IPS-15b (cell line): ENCODE measurements around the gene RELT.

Experiments
- H3K27me3 ChIP-seq: one replicate; pipeline ENCODE4 v1.6.1; 2013; ENCODE audit warnings: low read length; ENCODE audit not compliant: control insufficient read depth, insufficient read depth
- H3K36me3 ChIP-seq: one replicate; pipeline ENCODE4 v1.6.1; 2013; ENCODE audit warnings: low read length; ENCODE audit not compliant: control insufficient read depth, insufficient read depth
- H3K4me1 ChIP-seq: one replicate; pipeline ENCODE4 v1.6.1; 2013; ENCODE audit warnings: mild to moderate bottlenecking, low read length; ENCODE audit not compliant: control insufficient read depth, insufficient read depth
- H3K4me3 ChIP-seq: one replicate; pipeline ENCODE4 v1.5.1; 2013; ENCODE audit warnings: low read depth, low read length
- H3K9ac ChIP-seq: one replicate; pipeline ENCODE4 v1.6.1; 2013; ENCODE audit warnings: low read depth, mild to moderate bottlenecking, low read length
- H3K9me3 ChIP-seq: one replicate; pipeline ENCODE4 v1.6.1; 2013; ENCODE audit warnings: mild to moderate bottlenecking, low read length; ENCODE audit not compliant: control insufficient read depth, insufficient read depth

RELT gene

DNA sequence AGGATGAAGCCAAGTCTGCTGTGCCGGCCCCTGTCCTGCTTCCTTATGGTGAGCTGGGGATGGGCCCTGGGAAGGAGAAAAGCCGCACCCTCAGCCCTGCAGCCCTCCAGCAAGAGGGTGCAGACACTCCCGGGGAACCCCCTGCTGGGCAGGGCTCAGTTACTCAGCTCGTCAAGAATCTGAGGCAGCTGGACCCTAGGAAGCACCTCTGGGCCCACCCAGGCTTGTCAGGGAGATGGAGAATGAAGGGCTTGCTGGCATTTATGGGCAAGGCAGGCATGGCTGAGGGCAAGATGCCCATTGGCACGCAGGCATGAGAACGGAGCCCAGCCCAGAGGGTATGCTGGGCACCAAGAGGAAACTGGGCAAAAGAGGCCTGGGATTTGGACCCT, 12.9 kb downstream of the RELT start:
- Histone ChIP-seq H3K36me3 (peaks cover 6% of the 10 kb centered on the region), H3K27me3 (no peaks in the 10 kb centered on the region), H3K4me1 (no peaks in the 10 kb centered on the region), H3K9me3 (no peaks in the 10 kb centered on the region), H3K9ac (no peak overlapping the region), H3K4me3 (no peak overlapping the region)

GRCh38 chr11:73389916-73390315, 13.7 kb downstream of the RELT start:
- Histone ChIP-seq H3K27me3 (no peaks in the 10 kb centered on the region), H3K36me3 (peaks cover 11% of the 10 kb centered on the region), H3K4me1 (no peaks in the 10 kb centered on the region), H3K9ac (no peak overlapping the region), H3K9me3 (no peaks in the 10 kb centered on the region), H3K4me3 (no peak overlapping the region)

GRCh38 chr11:73390601-73391565, 14.7 kb downstream of the RELT start:
- H3K9ac ChIP-seq: no peak overlapping the region

DNA sequence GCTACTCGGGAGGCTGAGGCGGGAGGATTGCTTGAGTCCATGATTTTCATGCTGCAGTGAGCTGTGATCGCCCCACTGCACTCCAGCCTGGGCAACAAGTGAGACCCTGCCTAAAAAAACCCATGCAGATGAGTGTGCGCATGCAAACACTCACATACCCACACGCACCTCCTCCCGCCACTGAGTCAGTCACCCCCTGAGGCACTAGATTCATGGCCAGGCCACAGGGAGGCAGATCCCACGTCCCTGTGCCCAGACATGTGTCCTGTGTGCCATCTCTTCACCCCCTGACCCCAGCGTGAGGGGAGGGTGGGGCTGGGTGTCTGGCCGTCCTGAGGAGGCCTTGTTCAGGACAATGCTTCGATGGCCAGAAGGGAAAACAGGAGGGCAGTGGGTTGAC, 15.5 kb downstream of the RELT start:
- H3K27me3 ChIP-seq: no peaks in the 10 kb centered on the region
- H3K36me3 ChIP-seq: peaks cover 22% of the 10 kb centered on the region
- H3K9me3 ChIP-seq: no peaks in the 10 kb centered on the region
- no peak overlapping the region for H3K9ac ChIP-seq
- no peak overlapping the region for H3K4me3 ChIP-seq
- H3K4me1 ChIP-seq: no peaks in the 10 kb centered on the region

More at GRCh38 chr11:73390601-73391565, 14.7 kb downstream of the RELT start:
- Histone ChIP-seq H3K4me1 (no peaks in the 10 kb centered on the region), H3K27me3 (no peaks in the 10 kb centered on the region), H3K9me3 (no peaks in the 10 kb centered on the region), H3K36me3 (peaks cover 20% of the 10 kb centered on the region), H3K4me3 (no peak overlapping the region)

DNA sequence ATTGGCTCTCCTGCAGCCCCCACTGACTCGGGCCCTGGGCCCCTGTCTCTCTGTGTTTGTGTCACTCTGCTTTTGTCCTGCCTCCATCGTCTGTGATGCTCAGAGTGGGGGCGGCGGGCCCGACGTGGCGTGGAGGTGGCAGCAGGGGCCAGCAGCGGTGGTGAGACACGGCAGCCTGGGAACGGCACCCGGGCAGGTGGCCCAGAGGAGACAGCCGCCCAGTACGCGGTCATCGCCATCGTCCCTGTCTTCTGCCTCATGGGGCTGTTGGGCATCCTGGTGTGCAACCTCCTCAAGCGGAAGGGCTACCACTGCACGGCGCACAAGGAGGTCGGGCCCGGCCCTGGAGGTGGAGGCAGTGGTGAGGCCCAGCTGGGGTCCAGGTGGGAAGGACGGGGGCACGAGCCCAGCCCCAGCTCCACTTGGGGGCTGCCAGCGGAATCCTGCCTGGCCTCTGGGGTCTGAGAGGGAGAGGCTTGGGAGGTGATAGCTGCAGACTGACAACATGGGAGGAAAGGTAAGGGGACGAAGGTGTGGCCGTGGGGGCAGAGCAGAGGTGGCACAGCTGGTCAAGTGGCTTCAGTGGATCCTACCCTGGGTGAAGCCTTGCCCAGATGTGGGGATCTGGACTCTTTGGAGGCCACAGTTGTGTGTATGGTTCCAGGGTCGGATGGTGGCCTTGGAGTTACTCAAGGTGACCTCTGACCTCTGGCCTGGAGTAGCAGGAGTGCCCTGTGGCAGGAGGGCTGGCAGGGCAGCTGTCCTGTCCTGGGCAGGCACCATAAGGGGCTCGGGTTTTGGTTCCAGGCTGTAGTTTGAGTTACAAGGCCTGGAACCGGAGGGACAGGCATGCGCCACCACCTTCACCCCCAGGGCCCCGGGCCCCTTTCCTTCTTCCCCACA, 16.2 kb downstream of the RELT start:
- no peaks in the 10 kb centered on the region for H3K27me3 ChIP-seq
- no peaks in the 10 kb centered on the region for H3K4me1 ChIP-seq
- H3K36me3 ChIP-seq: peaks cover 22% of the 10 kb centered on the region
- no peak overlapping the region for H3K9ac ChIP-seq
- no peaks in the 10 kb centered on the region for H3K9me3 ChIP-seq
- no peak overlapping the region for H3K4me3 ChIP-seq

DNA sequence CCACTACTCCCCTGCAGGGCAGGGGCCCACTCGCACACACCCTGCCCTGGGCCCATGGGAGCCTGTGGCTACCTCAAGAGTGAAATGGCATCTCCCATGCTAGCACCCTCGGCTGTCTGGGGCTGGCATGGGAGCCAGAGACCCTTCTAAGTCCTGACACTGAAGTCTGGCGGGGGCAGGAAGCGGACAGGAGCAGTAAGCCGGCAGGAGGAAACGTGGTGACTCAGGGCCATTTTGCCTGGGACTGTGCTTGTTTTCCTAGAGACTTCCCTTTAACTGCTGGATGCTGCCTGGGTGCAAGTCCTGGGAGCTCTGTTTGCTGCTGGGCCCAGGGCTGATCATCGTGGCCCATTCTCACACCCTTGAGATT, 16.8 kb downstream of the RELT start:
- no peak overlapping the region for H3K9ac ChIP-seq
- H3K9me3 ChIP-seq: no peaks in the 10 kb centered on the region
- H3K27me3 ChIP-seq: no peaks in the 10 kb centered on the region
- no peaks in the 10 kb centered on the region for H3K4me1 ChIP-seq
- H3K4me3 ChIP-seq: no peak overlapping the region
- peaks cover 22% of the 10 kb centered on the region for H3K36me3 ChIP-seq

DNA sequence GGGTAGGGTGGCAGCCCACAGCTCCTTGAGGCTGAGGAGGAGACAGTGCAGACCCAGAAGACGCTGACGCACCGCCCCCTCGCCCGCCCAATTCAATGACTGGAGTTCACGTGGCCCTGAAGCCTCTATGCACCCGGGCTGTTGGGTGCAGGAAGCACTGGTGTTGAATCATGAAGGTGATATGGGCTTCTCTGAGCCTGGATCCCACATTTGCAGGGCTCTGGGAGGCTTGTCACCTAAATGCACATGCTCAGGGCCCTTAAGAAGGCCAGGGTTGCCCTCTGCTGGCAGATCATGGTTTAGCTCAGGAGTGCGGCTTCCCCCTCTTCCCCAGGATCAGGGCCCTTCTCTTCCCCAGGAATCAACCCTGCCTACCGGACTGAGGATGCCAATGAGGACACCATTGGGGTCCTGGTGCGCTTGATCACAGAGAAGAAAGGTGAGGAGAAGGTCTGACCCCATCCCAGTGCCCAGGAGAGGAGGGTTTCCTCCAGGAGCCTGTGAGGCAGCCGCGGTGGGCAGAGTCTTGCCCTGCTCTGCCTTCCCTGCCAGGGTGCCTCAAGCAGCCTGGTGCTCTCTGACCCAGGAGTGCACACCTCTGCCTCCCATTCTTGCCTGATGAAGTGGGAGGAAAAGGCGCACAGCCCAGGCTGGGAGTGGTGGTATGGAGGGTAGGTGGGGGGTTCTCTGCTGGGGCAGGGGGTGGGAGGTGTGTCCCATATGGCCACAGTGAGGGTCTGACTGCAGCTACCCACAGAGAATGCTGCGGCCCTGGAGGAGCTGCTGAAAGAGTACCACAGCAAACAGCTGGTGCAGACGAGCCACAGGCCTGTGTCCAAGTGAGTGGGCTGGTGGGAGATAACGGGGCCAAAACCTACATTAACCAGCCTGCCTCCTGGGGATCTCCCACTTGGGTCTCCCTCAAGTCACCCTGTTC, 17.5 kb downstream of the RELT start:
- Histone ChIP-seq H3K36me3 (peaks cover 22% of the 10 kb centered on the region), H3K4me1 (no peaks in the 10 kb centered on the region), H3K9ac (no peak overlapping the region), H3K9me3 (no peaks in the 10 kb centered on the region), H3K27me3 (no peaks in the 10 kb centered on the region), H3K4me3 (no peak overlapping the region)

GRCh38 chr11:73394416-73395296, 18.5 kb downstream of the RELT start:
- Histone ChIP-seq H3K36me3 (peaks cover 22% of the 10 kb centered on the region), H3K27me3 (no peaks in the 10 kb centered on the region), H3K4me1 (no peaks in the 10 kb centered on the region), H3K9me3 (no peaks in the 10 kb centered on the region), H3K9ac (no peak overlapping the region), H3K4me3 (no peak overlapping the region)

- Histone ChIP-seq H3K36me3 (peaks cover 22% of the 10 kb centered on the region), H3K4me1 (no peaks in the 10 kb centered on the region), H3K4me3 (no peak overlapping the region), H3K27me3 (no peaks in the 10 kb centered on the region), H3K9ac (no peak overlapping the region), H3K9me3 (no peaks in the 10 kb centered on the region)
These were observed 19.4 kb downstream of the RELT start for GRCh38 chr11:73395297-73396208.
